Neural crest cell (in vitro differentiated cells): ENCODE data around the gene GRK5. TPM values are rescaled to one million over a fixed set of nuclear protein-coding genes. Genes with fewer than 3 reads are reported as not detected.

ENCODE experiments used
- DNase-seq: peaks from one replicate; pipeline ENCODE4 v3.0.0; 2021; ENCODE audit warnings: low read depth, mixed read lengths, low spot score
- H3K27ac Mint-ChIP-seq: one replicate; pipeline ENCODE4 v1.8.0; 2021; ENCODE audit warnings: mild to moderate bottlenecking, mixed read lengths; ENCODE audit not compliant: unreplicated experiment
- H3K27me3 Mint-ChIP-seq: 2 replicates; pipeline ENCODE4 v1.8.0; 2021; ENCODE audit warnings: low read depth, mild to moderate bottlenecking, mixed read lengths
- H3K36me3 Mint-ChIP-seq: 2 replicates; pipeline ENCODE4 v1.8.0; 2021; ENCODE audit warnings: low read depth, mild to moderate bottlenecking, mixed read lengths
- H3K4me1 Mint-ChIP-seq: 2 replicates; pipeline ENCODE4 v1.8.0; 2021; ENCODE audit warnings: mixed read lengths
- H3K4me3 Mint-ChIP-seq: one replicate; pipeline ENCODE4 v1.8.0; 2021; ENCODE audit warnings: mild to moderate bottlenecking, mixed read lengths
- H3K9me3 Mint-ChIP-seq: 2 replicates; pipeline ENCODE4 v1.8.0; 2021; ENCODE audit warnings: mixed read lengths
- total RNA-seq: library from RNA; stranded (reverse); gene quantifications from 2 replicates; pipeline ENCODE4 v1.2.1, GENCODE V29; 2021
- TF ChIP-seq, protein P1 (sequence below): fragments of 200-600 bp; sonication (generic); conservative IDR thresholded peaks from 2 replicates; pipeline ENCODE4 v1.5.0; 2021; ENCODE audit warnings: antibody characterized with exemption, mild to moderate bottlenecking

GRK5 gene
- total RNA-seq, 1 donor from 2014 or later, result 13.5 TPM

DNA sequence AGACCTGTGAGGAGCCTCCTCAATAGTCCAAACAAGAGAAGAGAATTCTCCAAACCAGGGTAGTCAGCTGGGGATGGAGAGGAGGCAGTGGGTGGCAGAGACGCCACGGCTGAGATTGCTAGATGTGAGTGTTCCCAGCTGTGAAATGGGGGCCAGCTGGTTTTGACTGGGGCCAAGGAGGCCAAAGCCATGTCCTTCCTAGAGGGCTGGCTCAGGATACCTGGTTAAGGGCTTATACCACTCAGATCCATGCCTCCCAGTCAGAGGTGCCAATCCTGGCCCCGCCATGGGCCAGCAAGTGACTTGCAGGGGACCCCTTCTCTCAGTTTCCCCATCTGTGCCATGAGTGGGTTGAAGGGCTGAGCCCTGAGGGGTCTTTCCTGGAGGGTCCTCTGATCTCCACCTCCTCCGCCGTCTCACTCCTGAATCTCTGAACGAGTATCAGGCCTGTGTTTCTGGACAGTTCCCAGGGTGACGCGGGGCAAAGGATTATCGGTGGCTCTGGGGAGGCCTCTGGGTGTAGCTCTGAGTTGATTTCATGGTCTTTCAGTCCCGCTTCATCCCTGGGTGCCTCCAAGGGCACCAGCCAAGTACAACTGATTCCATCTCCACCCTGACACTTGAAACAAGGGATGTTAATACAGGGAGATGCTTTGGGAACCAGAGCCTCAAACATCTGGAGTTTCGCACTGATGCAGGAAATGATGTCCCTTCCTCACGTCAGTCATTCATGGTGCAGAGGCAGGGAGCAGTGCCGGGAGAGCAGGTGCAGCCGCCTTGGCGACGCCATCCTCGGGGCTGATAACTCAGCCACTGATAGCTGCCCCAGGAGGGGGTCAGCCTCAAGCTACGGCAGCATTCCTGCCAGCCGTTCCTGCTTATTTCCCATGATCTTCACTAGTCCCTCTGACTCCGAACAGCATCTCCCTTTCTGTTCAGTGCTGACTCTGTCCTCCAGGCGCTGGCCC, 208.4 kb downstream of the GRK5 start:
- peaks cover 60% of the 10 kb centered on the region for H3K4me1 Mint-ChIP-seq
- no peaks in the 10 kb centered on the region for H3K27me3 Mint-ChIP-seq
- DNase-seq, result no peak
- H3K9me3 Mint-ChIP-seq, result no peaks in the 10 kb centered on the region
- no peak overlapping the region for H3K4me3 Mint-ChIP-seq
- H3K36me3 Mint-ChIP-seq, result no peaks in the 10 kb centered on the region
- TF ChIP-seq, protein P1, sequence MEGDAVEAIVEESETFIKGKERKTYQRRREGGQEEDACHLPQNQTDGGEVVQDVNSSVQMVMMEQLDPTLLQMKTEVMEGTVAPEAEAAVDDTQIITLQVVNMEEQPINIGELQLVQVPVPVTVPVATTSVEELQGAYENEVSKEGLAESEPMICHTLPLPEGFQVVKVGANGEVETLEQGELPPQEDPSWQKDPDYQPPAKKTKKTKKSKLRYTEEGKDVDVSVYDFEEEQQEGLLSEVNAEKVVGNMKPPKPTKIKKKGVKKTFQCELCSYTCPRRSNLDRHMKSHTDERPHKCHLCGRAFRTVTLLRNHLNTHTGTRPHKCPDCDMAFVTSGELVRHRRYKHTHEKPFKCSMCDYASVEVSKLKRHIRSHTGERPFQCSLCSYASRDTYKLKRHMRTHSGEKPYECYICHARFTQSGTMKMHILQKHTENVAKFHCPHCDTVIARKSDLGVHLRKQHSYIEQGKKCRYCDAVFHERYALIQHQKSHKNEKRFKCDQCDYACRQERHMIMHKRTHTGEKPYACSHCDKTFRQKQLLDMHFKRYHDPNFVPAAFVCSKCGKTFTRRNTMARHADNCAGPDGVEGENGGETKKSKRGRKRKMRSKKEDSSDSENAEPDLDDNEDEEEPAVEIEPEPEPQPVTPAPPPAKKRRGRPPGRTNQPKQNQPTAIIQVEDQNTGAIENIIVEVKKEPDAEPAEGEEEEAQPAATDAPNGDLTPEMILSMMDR, result no peak
- no peak overlapping the region for H3K27ac Mint-ChIP-seq

DNA sequence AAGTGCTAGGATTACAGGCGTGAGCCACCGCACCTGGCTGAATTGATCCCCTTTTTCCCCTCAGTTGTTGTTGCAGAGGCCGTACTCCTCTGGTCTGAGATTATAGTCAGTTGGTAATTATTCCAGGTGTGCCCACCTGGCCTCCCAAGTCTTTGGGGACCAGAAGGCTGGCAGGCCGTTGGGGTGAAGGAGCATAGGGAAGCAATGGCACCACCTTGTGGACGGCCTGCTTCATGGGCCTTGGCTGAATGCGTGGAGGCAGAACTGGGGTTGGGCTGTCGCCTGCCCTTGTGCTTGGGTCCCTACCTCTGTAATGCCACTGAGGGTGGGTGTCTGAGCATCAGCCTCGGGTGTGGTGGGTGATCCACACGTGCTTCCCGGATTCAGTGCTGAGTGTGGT, 209.5 kb downstream of the GRK5 start:
- DNase-seq, result peak; percentile 53
- H3K4me3 Mint-ChIP-seq, result peak overlapping the region; percentile 61
- TF ChIP-seq, protein P1, result peak; percentile 73
- no peaks in the 10 kb centered on the region for H3K36me3 Mint-ChIP-seq
- peaks cover 64% of the 10 kb centered on the region for H3K4me1 Mint-ChIP-seq
- no peaks in the 10 kb centered on the region for H3K9me3 Mint-ChIP-seq
- H3K27me3 Mint-ChIP-seq, result no peaks in the 10 kb centered on the region
- no peak overlapping the region for H3K27ac Mint-ChIP-seq

DNA sequence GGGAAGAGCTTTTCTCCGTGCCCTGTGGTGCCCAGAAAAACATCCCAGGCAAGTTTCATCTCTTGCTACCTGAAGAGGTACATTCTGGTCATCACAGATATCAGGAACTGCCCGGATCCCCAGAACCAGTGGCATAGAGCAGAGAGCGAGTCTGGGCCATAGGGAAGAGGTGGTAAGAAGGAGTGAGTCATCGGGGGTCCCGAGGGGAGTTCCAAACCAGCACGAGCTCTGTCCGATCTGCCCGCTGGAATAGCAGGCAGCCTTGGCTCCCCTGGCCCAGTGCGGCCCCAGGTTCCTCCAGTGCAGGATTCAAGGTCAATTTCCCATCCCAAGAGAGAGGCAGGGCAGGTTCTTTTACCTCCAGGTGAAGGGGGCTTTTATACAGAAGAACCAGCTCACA, 210.5 kb downstream of the GRK5 start:
- Mint-ChIP-seq H3K27ac (peak overlapping the region; percentile 65), H3K4me1 (peaks cover 63% of the 10 kb centered on the region), H3K9me3 (no peaks in the 10 kb centered on the region), H3K36me3 (no peaks in the 10 kb centered on the region), H3K4me3 (no peak overlapping the region), H3K27me3 (no peaks in the 10 kb centered on the region)
- TF ChIP-seq, protein P1, result no peak
- DNase-seq, result no peak

DNA sequence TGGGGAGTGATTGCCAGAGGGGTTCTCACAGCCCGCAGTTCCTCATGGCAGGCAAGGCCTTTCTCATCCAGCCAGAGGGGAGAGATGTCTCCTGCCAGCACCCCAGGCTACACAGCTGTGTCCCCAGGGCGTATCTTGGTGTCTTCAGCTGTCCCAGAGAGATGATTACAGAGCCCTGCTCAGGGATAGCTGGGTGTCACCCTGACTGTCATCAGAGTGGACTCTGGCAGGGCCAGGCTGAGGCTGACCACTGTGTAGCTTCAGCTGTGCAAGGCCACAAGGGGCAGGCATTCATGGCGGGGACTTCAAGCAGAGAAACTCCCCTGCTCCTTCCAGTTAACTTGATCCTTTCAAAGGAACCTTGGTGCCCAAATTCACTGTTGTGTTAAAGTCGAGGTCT, 211.0 kb downstream of the GRK5 start:
- Mint-ChIP-seq H3K9me3 (no peaks in the 10 kb centered on the region), H3K36me3 (no peaks in the 10 kb centered on the region), H3K4me3 (no peak overlapping the region), H3K27ac (no peak overlapping the region), H3K4me1 (peaks cover 58% of the 10 kb centered on the region), H3K27me3 (no peaks in the 10 kb centered on the region)
- TF ChIP-seq, protein P1, result no peak
- no peak for DNase-seq

DNA sequence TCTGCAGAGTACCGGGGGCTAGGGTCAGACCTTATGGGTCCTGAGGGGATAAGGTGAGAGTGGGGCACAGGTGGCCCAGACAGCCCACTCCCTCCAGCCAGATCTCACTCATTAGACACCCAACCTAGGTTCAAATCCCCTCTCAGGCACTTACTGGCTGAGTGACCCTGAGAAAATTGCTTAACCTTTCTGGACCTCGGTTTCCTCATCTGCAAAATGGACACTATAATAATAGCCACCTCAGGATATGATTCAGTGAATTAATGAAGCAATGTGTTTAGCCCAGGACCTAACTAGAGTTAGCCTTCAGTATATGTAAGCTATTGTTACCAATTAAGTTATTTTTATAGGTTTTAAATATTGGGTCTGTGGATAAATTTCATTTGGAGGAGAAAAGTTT, 212.6 kb downstream of the GRK5 start:
- DNase-seq, result no peak
- H3K4me3 Mint-ChIP-seq, result no peak overlapping the region
- peaks cover 48% of the 10 kb centered on the region for H3K4me1 Mint-ChIP-seq
- H3K27ac Mint-ChIP-seq, result no peak overlapping the region
- H3K9me3 Mint-ChIP-seq, result no peaks in the 10 kb centered on the region
- TF ChIP-seq, protein P1, result no peak
- no peaks in the 10 kb centered on the region for H3K36me3 Mint-ChIP-seq
- H3K27me3 Mint-ChIP-seq, result no peaks in the 10 kb centered on the region
